NCI-H510A (cell line): Measurements from ENCODE around the gene EPC1.

ENCODE experiments used
- DNase-seq: peaks from one replicate; lab custom pipeline; 2025; lab: John Stamatoyannopoulos, UW

Gene EPC1

GRCh38 chr10:32337350-32337749 lies 9.6 kb downstream of the EPC1 start:
- DNase-seq, result no peak

DNA sequence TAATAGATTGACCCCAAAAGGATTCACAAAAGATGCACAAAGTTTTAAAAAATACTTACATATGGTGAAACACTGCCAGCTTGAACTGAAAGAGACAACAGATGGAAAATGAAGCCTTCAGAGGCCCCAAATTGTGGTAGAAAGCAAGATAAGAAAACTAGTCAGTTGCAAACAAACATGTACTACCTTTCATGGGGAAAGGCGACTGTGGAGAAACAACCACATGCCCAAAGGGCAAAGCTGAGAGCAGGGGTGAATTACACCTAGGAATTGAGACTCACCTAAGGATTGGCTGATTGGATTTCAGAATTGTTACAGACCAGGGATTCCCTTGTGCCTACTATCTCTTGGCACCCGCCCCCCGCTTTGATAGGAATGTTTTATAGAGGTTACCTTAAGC lies 13.1 kb downstream of the EPC1 start:
- DNase-seq, result no peak

DNA sequence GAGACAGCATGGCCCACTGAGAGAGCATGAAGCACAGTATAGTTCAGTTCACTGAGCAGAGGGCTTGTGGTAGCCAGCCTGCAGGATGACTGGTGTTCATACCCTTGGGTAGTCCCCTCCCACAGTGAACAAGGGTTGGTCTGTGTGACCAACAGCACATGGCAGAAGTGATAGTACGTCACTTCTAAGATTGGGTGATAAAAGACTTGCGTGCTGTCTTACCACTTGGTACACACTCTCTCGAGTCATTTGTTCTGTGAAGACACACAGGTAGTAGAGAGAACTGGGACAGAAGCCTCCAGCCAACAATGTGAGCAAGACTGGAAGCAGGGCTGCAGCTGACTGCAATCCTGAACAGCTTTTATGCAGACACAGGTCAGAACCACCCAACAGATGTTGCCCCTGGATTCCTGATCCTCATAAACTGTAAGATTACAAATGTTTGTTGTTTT lies 14.6 kb downstream of the EPC1 start:
- no peak for DNase-seq

GRCh38 chr10:32331606-32332005 lies 15.4 kb downstream of the EPC1 start:
- no peak for DNase-seq

DNA sequence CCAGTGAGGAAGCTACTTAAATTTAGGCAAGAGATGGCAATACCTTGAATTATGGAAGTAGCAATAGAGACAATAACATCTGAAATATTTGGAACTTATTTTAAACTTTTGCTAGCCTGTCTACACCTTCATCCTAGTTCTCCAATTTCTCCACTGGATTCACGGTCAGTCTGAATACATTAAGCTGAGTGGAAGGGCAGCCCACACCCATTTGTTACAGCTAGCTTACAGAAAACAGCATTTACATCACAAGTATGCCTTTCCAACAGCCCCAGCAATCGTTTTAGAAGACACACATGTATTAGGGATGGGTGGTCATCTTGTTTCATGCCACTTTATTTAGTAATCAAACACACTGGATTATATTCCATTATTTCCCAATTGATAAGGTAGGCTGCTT lies 16.7 kb downstream of the EPC1 start:
- DNase-seq, result no peak

GRCh38 chr10:32329061-32329460 lies 17.9 kb downstream of the EPC1 start:
- no peak for DNase-seq

GRCh38 chr10:32328499-32328898 lies 18.5 kb downstream of the EPC1 start:
- no peak for DNase-seq

- no peak for DNase-seq
Observed at GRCh38 chr10:32327364-32327691, 19.6 kb downstream of the EPC1 start.

DNA sequence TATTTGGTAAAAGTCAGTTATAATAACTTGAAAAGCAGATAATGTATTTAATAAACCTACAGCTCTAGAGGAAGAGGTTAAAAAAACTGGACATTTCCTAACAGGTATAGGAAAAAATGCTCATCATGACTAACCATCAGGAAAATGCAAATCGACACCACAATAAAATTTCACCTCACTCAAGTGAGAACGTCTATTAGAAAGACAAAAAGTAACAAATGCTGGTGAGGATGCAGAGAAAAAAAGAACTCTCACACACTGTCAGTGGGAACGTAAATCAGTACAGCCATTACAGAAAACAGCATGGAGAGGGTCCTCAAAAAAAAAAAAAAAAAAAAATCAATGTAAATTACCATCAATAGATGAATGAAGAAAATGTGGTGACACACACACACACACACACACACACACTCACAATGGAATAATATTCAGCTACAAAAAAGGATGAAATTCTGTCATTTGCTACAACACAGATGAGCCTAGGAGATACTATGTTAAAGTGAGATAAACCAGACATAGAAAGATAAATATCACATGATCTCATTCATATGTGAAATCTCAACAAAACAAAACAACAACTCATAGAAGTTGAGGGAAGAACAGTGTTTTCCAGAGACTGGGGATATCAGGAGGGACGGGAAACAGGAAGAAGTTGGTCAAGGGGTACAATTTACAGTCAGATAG lies 20.1 kb downstream of the EPC1 start:
- DNase-seq, result no peak

DNA sequence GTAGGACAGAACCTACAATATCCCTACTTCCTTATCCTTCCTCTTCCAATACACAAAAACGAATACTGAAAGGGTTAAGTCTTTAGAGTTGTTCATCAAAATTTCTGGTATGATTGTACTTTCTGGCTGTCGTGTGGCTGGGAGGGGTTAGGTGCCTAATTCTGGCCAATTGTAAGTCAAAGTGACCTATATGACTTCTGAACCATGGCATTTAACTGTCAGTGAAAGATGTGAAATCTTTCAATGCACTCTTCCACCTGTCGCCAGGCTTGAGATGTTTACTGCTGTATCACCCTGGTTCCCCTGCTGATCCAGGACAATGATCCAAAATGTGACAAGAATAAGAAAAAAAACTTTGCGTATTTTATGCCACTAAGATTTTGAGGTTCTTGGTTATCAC lies 20.8 kb downstream of the EPC1 start:
- DNase-seq, result no peak

DNA sequence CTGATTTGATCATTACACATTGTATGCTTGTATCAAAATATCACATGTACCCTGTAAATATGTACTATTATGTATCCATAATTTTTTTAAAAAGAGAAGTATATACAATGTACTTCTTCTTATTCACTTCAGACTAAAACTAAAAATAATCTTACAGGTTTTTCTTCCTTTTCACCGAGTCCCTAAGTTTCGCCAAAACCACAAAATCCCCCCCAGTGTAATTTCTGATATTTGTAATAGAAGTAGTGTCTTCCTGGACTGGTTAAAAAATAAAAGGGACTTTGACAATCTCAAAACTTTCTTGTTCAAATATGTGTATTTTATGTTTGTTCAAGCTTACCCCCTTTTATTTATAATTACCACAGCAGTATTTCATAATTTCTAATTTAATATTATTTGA lies 23.9 kb downstream of the EPC1 start:
- DNase-seq, result no peak

DNA sequence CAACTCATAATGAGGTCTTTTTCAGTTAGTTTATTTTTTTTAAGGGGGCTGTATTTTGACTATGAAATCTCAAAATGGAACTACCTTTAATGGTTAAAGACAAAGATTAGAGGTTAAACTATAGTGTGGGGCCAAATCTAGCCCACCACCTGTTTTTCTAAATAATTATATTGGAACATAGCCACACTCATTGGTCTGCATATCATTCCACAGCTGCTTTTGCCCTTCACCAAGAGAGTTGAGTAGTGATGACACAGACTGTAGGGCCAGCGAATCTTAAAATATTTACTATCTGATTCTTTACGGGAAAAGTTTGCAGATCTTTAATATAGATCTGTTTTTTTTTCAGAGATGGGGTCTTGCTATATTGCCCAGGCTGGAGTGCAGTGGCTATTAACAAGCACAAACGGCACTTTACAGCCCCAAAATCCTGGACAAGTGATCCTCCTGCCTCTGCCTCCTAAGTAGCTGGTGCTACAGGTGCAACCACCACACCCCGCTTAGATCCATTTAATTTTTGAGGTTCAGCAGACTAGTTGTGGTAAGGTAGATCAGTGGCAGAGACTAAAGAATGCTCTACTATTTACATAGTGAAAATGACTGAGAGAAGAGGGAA lies 25.8 kb downstream of the EPC1 start:
- DNase-seq, result no peak

- DNase-seq, result no peak
Observed at GRCh38 chr10:32318476-32318896, 28.5 kb downstream of the EPC1 start.

- no peak for DNase-seq
Observed at GRCh38 chr10:32317795-32318357, 29.1 kb downstream of the EPC1 start.

- no peak for DNase-seq
Observed at GRCh38 chr10:32315424-32315823, 31.5 kb downstream of the EPC1 start.

DNA sequence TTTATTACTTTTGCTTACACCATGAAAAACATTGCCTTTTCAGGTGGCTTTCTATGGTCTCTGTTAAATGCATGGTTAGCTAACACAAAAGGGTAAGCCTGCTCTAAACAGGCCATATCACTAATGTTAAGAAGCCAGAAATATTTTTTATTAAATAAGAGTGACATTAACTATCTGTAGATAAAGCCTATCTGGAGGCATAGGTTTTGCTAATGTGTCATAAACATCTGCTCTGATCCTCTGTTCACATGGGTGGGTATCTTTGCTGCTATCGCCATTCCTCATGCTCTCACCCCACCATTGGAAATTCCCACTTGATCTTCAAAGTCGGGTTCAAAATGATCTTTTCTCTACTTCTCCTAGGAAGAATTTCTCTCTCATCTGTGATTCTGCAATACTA lies 32.4 kb downstream of the EPC1 start:
- DNase-seq, result no peak

- no peak for DNase-seq
Observed at GRCh38 chr10:32308027-32308603, 38.8 kb downstream of the EPC1 start.

DNA sequence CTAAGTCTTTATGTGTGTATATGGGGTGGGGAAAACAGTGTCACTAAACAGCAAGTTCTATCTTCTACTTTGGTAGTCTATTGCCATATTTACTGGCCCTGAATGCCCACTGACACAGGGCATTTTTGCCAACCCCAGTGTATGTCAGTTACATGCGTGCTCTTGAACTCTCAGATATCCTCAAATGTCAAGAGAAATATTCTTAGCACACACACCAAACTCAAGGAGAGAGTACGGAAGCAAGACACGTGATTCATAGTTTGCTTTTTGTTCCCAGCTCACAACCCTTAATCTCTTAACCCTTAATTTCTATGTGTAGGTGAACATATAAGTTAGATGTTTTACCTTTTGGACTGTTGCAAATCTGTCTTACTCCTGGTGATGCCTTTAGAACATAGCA lies 39.3 kb downstream of the EPC1 start:
- no peak for DNase-seq

- no peak for DNase-seq
Observed at GRCh38 chr10:32299354-32299980, 47.5 kb downstream of the EPC1 start.

DNA sequence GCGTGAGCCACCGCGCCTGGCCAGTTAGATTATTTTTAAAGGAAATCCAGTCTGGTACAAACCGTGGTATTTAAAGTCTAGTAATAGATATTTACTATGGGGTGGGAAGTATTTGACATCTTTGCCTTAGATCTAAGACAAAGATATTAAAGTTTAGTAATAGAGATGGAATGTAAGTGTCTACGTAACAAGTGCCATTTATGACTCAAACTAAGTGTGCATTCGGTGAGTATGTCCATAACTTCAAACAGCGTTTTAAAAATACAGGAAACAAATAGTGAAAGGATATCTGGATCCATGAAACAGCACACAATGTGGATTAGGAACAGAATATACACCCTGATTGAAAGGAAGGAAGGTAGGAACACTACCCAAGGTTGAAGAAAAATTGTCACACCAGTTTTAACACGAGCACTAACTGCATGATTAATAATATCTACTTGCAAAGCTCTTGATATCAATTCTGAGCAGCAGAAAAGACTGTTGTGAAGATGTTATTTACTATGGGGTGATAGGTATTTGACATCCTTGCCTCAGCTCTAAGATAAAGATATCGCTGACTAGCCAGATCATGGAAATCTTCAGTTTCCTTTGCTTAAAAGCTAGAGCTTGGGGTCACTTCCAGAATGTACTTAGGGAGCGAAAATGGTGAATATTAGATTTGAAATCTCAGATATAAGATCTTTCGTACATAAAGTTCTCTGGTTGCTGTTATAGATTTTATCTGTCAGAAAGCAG lies 48.7 kb downstream of the EPC1 start:
- no peak for DNase-seq

- DNase-seq, result no peak
Observed at GRCh38 chr10:32295027-32295426, 51.9 kb downstream of the EPC1 start.

DNA sequence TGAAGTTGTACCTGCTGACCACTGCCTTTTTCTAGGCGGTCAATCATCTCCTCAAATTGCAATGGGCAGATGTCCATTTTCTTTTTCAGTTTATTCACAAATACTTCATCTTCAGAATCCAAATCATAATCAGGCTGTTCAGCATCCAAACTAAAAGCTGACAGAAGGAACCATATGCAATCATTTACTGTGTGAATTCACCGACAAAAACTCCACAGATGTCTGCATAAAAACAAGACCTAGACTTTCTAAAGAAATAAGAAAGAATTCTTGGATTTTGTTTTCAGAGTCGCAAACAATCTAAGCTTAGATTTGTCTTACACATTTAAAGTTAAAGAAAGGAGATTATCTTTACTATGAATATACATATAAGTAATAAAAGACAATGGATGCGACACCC lies 53.4 kb downstream of the EPC1 start:
- DNase-seq, result no peak
